Upper lobe of left lung (tissue), 6 donors: ENCODE data around the gene KRT39. TPM values are rescaled to one million over a fixed set of nuclear protein-coding genes. Genes with fewer than 3 reads are reported as not detected.

ENCODE experiments used
- ATAC-seq, 2 donors: fragments of 200-7000 bp; cut with Tn5 transposase; one replicate each; pipeline ENCODE4 v1.9.1; 2022; ENCODE audit warnings: mild to moderate bottlenecking in 2 of 2, moderate library complexity in 2 of 2; ENCODE audit not compliant: low FRiP score in 2 of 2
- DNase-seq, 2 donors: peaks; one replicate each; pipeline ENCODE4 v3.0.0-alpha.2; 2019 to 2020
- H3K27ac ChIP-seq, 4 donors: fragments of 200-600 bp; sonication (generic); one replicate each; pipeline ENCODE4 v1.5.1; 2016 to 2019
- H3K27me3 ChIP-seq, 4 donors: fragments of 200-600 bp; sonication (generic); one replicate each; pipeline ENCODE4 v1.5.1; 2017 to 2019
- H3K36me3 ChIP-seq, 4 donors: fragments of 200-600 bp; sonication (generic); one replicate each; pipeline ENCODE4 v1.5.1; 2016 to 2019
- H3K4me1 ChIP-seq, 4 donors: fragments of 200-600 bp; sonication (generic); one replicate each; pipeline ENCODE4 v1.5.1; 2018 to 2019
- H3K4me3 ChIP-seq, 4 donors: fragments of 200-600 bp; sonication (generic); one replicate each; pipeline ENCODE4 v1.5.1; 2017 to 2019; ENCODE audit warnings: mild to moderate bottlenecking in 2 of 4, moderate library complexity in 1 of 4
- H3K9me3 ChIP-seq, 4 donors: fragments of 200-600 bp; sonication (generic); one replicate each; pipeline ENCODE4 v1.5.1; 2018 to 2019
- CTCF ChIP-seq, 6 experiments: fragments of 450-650 bp in 4 of 6; fragments of 200-600 bp in 2 of 6; sonication (generic) in 2 of 6; IDR thresholded peaks; one replicate each; pipeline ENCODE4 v1.5.1; 2016 to 2019; ENCODE audit warnings: antibody characterized with exemption in 6 of 6
- EP300 ChIP-seq, 4 donors: sonication (generic); formaldehyde crosslinking; IDR thresholded peaks; one replicate each; pipeline ENCODE4 v1.5.1; 2017; ENCODE audit warnings: antibody characterized with exemption in 4 of 4, control low read depth in 2 of 4
- POLR2A ChIP-seq, 4 donors: fragments of 450-650 bp; IDR thresholded peaks; one replicate each; pipeline ENCODE4 v1.5.1; 2016 to 2017; ENCODE audit warnings: antibody characterized with exemption in 4 of 4, mild to moderate bottlenecking in 2 of 4
- POLR2AphosphoS5 ChIP-seq, 2 donors: sonication (generic); formaldehyde crosslinking; IDR thresholded peaks; one replicate each; pipeline ENCODE4 v1.5.1; 2017; ENCODE audit warnings: antibody characterized with exemption in 2 of 2
- WGBS, 2 donors: methylation state at CpG; one replicate each; pipeline ENCODE4 v1.1.5; 2017 to 2018; 5-methylcytosine and 5-hydroxymethylcytosine counted together
- total RNA-seq, 6 donors: library from RNA; depleted of rRNA in 4 of 6; stranded (reverse); fragments of >200 nt in 4 of 6; gene quantifications; one replicate each; pipeline versions ENCODE4 v1.1.0 to v1.2.1, GENCODE V29; 2016 to 2021
- donor health status: DM: no; HTN: no; CAD: no; lungs with moderate emphysema.
- donor health status: DM: no; HTN: yes; CAD: no; lungs with severe emphysema.

Gene KRT39
- total RNA-seq, 6 donors from 2014 or later, result not detected

- ATAC-seq (no peak), DNase-seq (no peak)
- H3K36me3 ChIP-seq, result no peaks in the 10 kb centered on the region
- H3K27ac ChIP-seq, result no peak overlapping the region
- no peaks in the 10 kb centered on the region for H3K4me1 ChIP-seq
- no peaks in the 10 kb centered on the region for H3K9me3 ChIP-seq
- H3K4me3 ChIP-seq, result no peak overlapping the region
- WGBS, 2 donors, result 72 to 76% methylated on average over 2 of the region's 2 CpGs
- H3K27me3 ChIP-seq, result no peaks in the 10 kb centered on the region
- TF ChIP-seq POLR2A (IDR thresholded peaks at IDR 0.05) (no peak), CTCF (IDR thresholded peaks at IDR 0.05) (no peak), EP300 (IDR thresholded peaks at IDR 0.05) (no peak), POLR2AphosphoS5 (IDR thresholded peaks at IDR 0.05) (no peak)
Measured at GRCh38 chr17:40953881-40954280, 12.9 kb downstream of the KRT39 start.

GRCh38 chr17:40952661-40953060, 14.1 kb downstream of the KRT39 start:
- Histone ChIP-seq H3K27ac (no peak overlapping the region), H3K36me3 (no peaks in the 10 kb centered on the region), H3K4me1 (no peaks in the 10 kb centered on the region), H3K27me3 (no peaks in the 10 kb centered on the region), H3K4me3 (no peak overlapping the region), H3K9me3 (no peaks in the 10 kb centered on the region)
- no peak for TF ChIP-seq CTCF (IDR thresholded peaks at IDR 0.05)
- no peak for TF ChIP-seq EP300 (IDR thresholded peaks at IDR 0.05)
- TF ChIP-seq POLR2A (IDR thresholded peaks at IDR 0.05), result no peak
- TF ChIP-seq POLR2AphosphoS5 (IDR thresholded peaks at IDR 0.05), result no peak
- DNase-seq, result peak in 1 of 2 donors; percentile 28
- peak; percentile 29 to 50 for ATAC-seq
- WGBS, 2 donors, result 35 to 39% methylated on average over 1 of the region's 1 CpG

- ATAC-seq (no peak), DNase-seq (no peak)
- H3K27ac ChIP-seq, result no peak overlapping the region
- no peaks in the 10 kb centered on the region for H3K36me3 ChIP-seq
- H3K9me3 ChIP-seq, result no peaks in the 10 kb centered on the region
- no peaks in the 10 kb centered on the region for H3K4me1 ChIP-seq
- 70 to 76% methylated on average over 2 of the region's 2 CpGs for WGBS, 2 donors
- H3K4me3 ChIP-seq, result no peak overlapping the region
- H3K27me3 ChIP-seq, result no peaks in the 10 kb centered on the region
- TF ChIP-seq POLR2A (IDR thresholded peaks at IDR 0.05) (no peak), EP300 (IDR thresholded peaks at IDR 0.05) (no peak), POLR2AphosphoS5 (IDR thresholded peaks at IDR 0.05) (no peak), CTCF (IDR thresholded peaks at IDR 0.05) (no peak)
Measured at GRCh38 chr17:40952154-40952553, 14.6 kb downstream of the KRT39 start.

GRCh38 chr17:40951011-40951622, 15.6 kb downstream of the KRT39 start:
- Histone ChIP-seq H3K27ac (no peak overlapping the region), H3K27me3 (no peaks in the 10 kb centered on the region)

More at GRCh38 chr17:40951011-40951622, 15.6 kb downstream of the KRT39 start:
- Histone ChIP-seq H3K36me3 (no peaks in the 10 kb centered on the region), H3K9me3 (no peaks in the 10 kb centered on the region), H3K4me3 (no peak overlapping the region), H3K4me1 (no peaks in the 10 kb centered on the region)
- DNase-seq, result no peak
- WGBS, 2 donors, result 96% methylated on average over 2 of the region's 2 CpGs
- no peak for TF ChIP-seq EP300 (IDR thresholded peaks at IDR 0.05)
- TF ChIP-seq CTCF (IDR thresholded peaks at IDR 0.05), result no peak
- ATAC-seq, result no peak
